BLaER1 treated with 17β-estradiol and CSF1 and Interleukin-3, amounts not matched to agents 10 nM and 100 nM (cell line): Measurements from ENCODE around the gene PRR29.
"Not testable (repeated sequence)": the region's sequence is repeated elsewhere in the genome, so short reads cannot be mapped to it uniquely, and the experiment has no call there.

Source experiments
- H3K27ac ChIP-seq, 11 experiments: shearing (Covaris generic); formaldehyde crosslinking; 2 replicates each; pipeline ENCODE4 v1.8.1; 2022
- H3K27me3 ChIP-seq, 11 experiments: shearing (Covaris generic); formaldehyde crosslinking; 2 replicates each; pipeline ENCODE4 v1.8.1; 2022
- H3K36me3 ChIP-seq, 11 experiments: shearing (Covaris generic); formaldehyde crosslinking; 2 replicates each; pipeline ENCODE4 v1.8.1; 2022
- H3K4me1 ChIP-seq, 10 experiments: shearing (Covaris generic); formaldehyde crosslinking; 2 replicates each; pipeline ENCODE4 v1.8.1; 2022
- H3K4me2 ChIP-seq, 11 experiments: shearing (Covaris generic); formaldehyde crosslinking; 2 replicates each; pipeline ENCODE4 v1.8.1; 2022
- H3K4me3 ChIP-seq, 10 experiments: shearing (Covaris generic); formaldehyde crosslinking; 2 replicates each; pipeline ENCODE4 v1.8.1; 2022
- H3K9ac ChIP-seq, 11 experiments: shearing (Covaris generic); formaldehyde crosslinking; 2 replicates each; pipeline ENCODE4 v1.8.1; 2022
- H3K9me3 ChIP-seq, 11 experiments: shearing (Covaris generic); formaldehyde crosslinking; replicated peaks in 1 of 11; 2 replicates each; pipeline ENCODE4 v1.8.1; 2022
- H4K20me1 ChIP-seq, 11 experiments: shearing (Covaris generic); formaldehyde crosslinking; 2 replicates each; pipeline ENCODE4 v1.8.1; 2022
- Cebpa-rat ChIP-seq, 11 experiments: shearing (Covaris generic); IDR thresholded peaks; 2 replicates each; pipeline ENCODE4 v1.8.1; 2022

Gene PRR29

DNA sequence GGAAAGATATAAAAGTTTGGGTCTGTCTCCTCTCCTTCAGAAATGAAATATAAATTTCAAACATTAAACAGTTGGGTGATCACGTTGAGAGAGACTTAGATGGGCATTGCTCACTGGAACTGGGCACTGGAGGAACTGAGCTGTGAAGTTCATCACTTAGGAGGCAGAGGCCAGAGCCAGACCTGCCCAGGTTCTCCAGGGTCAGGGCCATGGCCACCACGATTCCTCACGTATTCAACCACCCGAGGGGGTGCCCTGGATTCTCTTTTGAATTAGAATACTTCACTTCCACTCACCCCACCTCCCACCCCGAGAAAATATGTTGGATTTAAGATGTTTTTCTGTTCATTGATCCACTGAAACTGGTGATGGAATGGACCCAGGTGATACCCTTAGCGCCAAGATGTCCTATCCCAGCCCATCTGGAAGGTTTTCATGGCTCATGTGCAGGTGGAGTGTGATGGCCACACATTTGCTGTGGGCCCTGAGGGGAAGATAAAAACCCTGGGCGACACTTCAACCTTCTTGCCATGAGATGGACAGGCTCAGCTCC lies 6.1 kb downstream of the PRR29 start:
- Histone ChIP-seq H3K36me3 (peaks cover 0 to 57% (median 34%) of the 10 kb centered on the region in 11 experiments; a peak in 20 of 22 replicates), H3K4me3 (no peak overlapping the region), H3K27ac (peak overlapping the region in 8 of 11 experiments; percentile 56 to 86 (median 71); a peak in 13 of 22 replicates), H4K20me1 (peaks cover 0 to 48% (median 8%) of the 10 kb centered on the region in 11 experiments; a peak in 8 of 22 replicates), H3K9me3 (no peaks in the 10 kb centered on the region), H3K4me2 (peak overlapping the region; percentile 75 to 94 (median 88)), H3K4me1 (peaks cover 81 to 100% (median 99%) of the 10 kb centered on the region in 10 experiments), H3K9ac (peak overlapping the region in 4 of 11 experiments; percentile 68 to 73 (median 71); a peak in 5 of 22 replicates), H3K27me3 (no peaks in the 10 kb centered on the region)
- no peak for TF ChIP-seq Cebpa-rat (IDR thresholded peaks at IDR 0.05)

DNA sequence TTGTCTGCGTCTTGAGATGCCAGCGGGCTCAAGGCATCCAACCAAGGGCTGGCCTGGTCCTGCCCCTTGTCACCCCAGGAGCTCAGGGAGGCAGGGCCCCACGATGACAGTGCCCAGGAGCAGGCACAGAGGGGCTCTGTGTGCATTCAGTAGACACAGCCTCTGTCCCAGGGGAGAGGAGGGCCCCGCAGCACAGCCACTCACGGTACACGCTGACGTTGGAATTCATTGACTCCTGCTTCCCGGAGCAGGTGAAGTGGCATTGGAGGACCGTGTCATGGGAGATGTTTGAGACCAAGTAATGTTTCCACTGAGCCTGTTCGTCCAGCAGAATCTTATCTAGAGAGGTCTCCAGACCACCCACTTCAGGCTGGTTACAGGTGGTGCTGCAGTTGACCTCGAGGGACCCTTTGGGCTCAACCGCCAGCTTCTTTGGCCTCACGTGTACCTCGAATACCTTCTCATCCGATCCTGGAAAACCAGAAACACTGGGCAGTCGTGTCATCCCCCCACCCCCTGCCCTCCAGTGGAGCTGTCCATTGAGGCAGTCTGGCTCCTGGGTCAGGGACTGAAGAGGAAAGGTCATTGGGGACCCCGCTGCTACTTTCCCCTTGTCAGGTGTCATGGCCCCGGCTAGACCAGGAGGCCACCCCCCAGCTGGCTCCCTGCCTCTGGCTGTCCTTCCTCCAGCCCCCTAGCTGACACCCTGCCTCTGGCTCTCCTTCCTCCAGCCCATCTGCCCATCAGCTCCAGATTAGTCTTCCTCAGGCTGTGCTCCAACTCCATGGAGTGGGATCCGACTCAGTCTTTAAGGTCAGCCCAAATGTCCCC lies 7.0 kb downstream of the PRR29 start:
- no peak for TF ChIP-seq Cebpa-rat (IDR thresholded peaks at IDR 0.05)
- Histone ChIP-seq H3K36me3 (peaks cover 0 to 63% (median 34%) of the 10 kb centered on the region in 11 experiments; a peak in 20 of 22 replicates), H3K4me3 (peak overlapping the region in 9 of 10 experiments; percentile 9 to 47 (median 37); a peak in 13 of 20 replicates), H3K9ac (peak overlapping the region in 10 of 11 experiments; percentile 28 to 73 (median 54); a peak in 13 of 22 replicates), H4K20me1 (peaks cover 0 to 54% (median 8%) of the 10 kb centered on the region in 11 experiments; a peak in 8 of 22 replicates), H3K9me3 (no peaks in the 10 kb centered on the region), H3K27me3 (no peaks in the 10 kb centered on the region), H3K4me2 (peak overlapping the region; percentile 75 to 94 (median 88)), H3K4me1 (peaks cover 81 to 100% (median 99%) of the 10 kb centered on the region in 10 experiments), H3K27ac (peak overlapping the region in 9 of 11 experiments; percentile 32 to 86 (median 65); a peak in 17 of 22 replicates)

DNA sequence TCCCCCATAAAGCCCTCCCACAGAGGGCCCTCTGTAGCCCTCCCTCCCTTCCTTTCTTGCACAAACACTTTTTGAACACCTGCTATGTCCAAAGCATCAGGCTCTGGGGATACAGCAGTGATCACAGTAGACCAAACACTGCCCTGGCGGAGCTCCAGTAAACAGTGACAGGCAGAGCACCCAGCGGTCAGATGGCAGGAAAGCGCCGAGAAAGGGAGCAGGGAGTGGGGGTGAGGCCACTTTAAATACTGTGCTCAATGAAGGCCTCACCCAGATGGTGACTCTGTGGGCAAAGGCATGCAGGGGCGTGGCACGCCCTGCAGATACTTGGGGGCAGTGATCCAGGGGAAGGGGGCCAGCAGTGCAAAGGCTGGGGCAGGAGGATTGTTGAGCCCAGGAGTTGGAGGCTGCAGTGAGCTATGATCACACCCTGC lies 7.6 kb downstream of the PRR29 start:
- Histone ChIP-seq H3K27me3 (no peaks in the 10 kb centered on the region), H3K36me3 (peaks cover 0 to 66% (median 34%) of the 10 kb centered on the region in 11 experiments; a peak in 20 of 22 replicates), H3K4me3 (peak overlapping the region; percentile 9 to 47 (median 34); a peak in 16 of 20 replicates), H4K20me1 (peaks cover 0 to 57% (median 8%) of the 10 kb centered on the region in 11 experiments; a peak in 8 of 22 replicates), H3K9me3 (no peaks in the 10 kb centered on the region), H3K4me2 (peak overlapping the region; percentile 75 to 94 (median 88)), H3K4me1 (peaks cover 81 to 100% (median 97%) of the 10 kb centered on the region in 10 experiments), H3K9ac (peak overlapping the region in 10 of 11 experiments; percentile 29 to 73 (median 54); a peak in 13 of 22 replicates), H3K27ac (peak overlapping the region in 9 of 11 experiments; percentile 41 to 86 (median 65); a peak in 17 of 22 replicates)
- TF ChIP-seq Cebpa-rat (IDR thresholded peaks at IDR 0.05) = peak in 1 of 11 experiments; percentile 15; a peak in 1 of 22 replicates

GRCh38 chr17:64006361-64007088 lies 8.4 kb downstream of the PRR29 start:
- Histone ChIP-seq H3K4me2 (peak overlapping the region; percentile 75 to 94 (median 88)), H3K4me1 (peaks cover 77 to 100% (median 97%) of the 10 kb centered on the region in 10 experiments), H3K9ac (peak overlapping the region in 10 of 11 experiments; percentile 28 to 73 (median 54); a peak in 17 of 22 replicates), H3K36me3 (peaks cover 0 to 67% (median 34%) of the 10 kb centered on the region in 11 experiments; a peak in 20 of 22 replicates), H3K27ac (peak overlapping the region in 9 of 11 experiments; percentile 41 to 86 (median 65); a peak in 18 of 22 replicates), H4K20me1 (peaks cover 0 to 57% (median 8%) of the 10 kb centered on the region in 11 experiments; a peak in 8 of 22 replicates), H3K9me3 (no peaks in the 10 kb centered on the region), H3K27me3 (no peaks in the 10 kb centered on the region), H3K4me3 (peak overlapping the region; percentile 19 to 47 (median 37); a peak in 17 of 20 replicates)
- TF ChIP-seq Cebpa-rat (IDR thresholded peaks at IDR 0.05) = no peak

DNA sequence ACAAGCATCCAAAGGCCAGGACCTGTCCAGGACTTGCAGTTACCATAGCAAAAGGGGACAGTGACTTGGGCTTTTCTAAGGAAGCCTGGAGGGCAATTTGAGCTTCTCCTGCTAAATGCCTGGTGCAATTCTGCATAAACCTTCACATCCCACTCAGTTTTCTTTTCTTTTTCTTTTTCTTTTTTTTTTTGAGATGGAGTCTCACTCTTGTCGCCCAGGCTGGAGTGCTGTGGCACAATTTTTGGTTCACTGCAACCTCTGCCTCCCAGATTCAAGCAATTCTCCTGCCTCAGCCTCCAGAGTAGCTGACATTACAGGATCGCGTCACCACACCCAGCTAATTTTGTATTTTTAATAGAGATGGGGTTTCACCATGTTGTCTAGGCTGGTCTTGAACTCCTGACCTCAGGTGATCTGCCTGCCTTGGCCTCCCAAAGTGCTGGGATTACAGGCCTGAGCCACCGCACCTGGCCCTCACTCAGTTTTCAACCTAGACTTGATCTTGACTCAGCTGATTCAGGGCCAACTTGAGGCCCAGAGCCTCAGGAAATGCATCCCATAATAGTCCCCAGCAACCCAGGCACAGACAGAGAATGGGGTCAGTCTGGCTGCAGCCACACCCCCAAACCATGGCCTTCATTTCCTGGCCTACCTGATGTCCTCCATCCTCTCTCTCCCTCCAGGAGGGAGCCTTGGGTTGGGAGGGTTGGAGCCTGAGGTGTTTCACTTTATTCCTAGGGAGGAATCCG lies 9.1 kb downstream of the PRR29 start:
- peak overlapping the region; percentile 75 to 94 (median 88) for H3K4me2 ChIP-seq
- H3K9ac ChIP-seq = peak overlapping the region in 7 of 11 experiments; percentile 9 to 73 (median 68); a peak in 9 of 22 replicates
- H4K20me1 ChIP-seq = peaks cover 0 to 57% (median 8%) of the 10 kb centered on the region in 11 experiments; a peak in 8 of 22 replicates
- H3K9me3 ChIP-seq, H3K27me3 ChIP-seq: not testable (repeated sequence)
- H3K27ac ChIP-seq = peak overlapping the region in 9 of 11 experiments; percentile 50 to 86 (median 65); a peak in 17 of 22 replicates
- peaks cover 0 to 67% (median 40%) of the 10 kb centered on the region in 11 experiments; a peak in 20 of 22 replicates for H3K36me3 ChIP-seq
- H3K4me1 ChIP-seq = peaks cover 70 to 95% (median 90%) of the 10 kb centered on the region in 10 experiments
- peak overlapping the region in 4 of 10 experiments; percentile 26 to 47 (median 42); a peak in 8 of 20 replicates for H3K4me3 ChIP-seq

GRCh38 chr17:64007838-64008282 lies 9.7 kb downstream of the PRR29 start:
- peaks cover 67 to 91% (median 86%) of the 10 kb centered on the region in 10 experiments for H3K4me1 ChIP-seq
- peaks cover 0 to 66% (median 39%) of the 10 kb centered on the region in 11 experiments; a peak in 20 of 22 replicates for H3K36me3 ChIP-seq
- peak overlapping the region; percentile 75 to 94 (median 88) for H3K4me2 ChIP-seq
- no peaks in the 10 kb centered on the region for H3K27me3 ChIP-seq
- TF ChIP-seq Cebpa-rat (IDR thresholded peaks at IDR 0.05) = no peak
- H3K4me3 ChIP-seq = no peak overlapping the region
- peaks cover 0 to 57% (median 8%) of the 10 kb centered on the region in 11 experiments; a peak in 8 of 22 replicates for H4K20me1 ChIP-seq
- peak overlapping the region in 9 of 11 experiments; percentile 9 to 73 (median 35); a peak in 10 of 22 replicates for H3K9ac ChIP-seq
- peaks cover 0 to 1% (median under 1%) of the 10 kb centered on the region in 11 experiments; a peak in 3 of 22 replicates for H3K9me3 ChIP-seq
- peak overlapping the region in 10 of 11 experiments; percentile 23 to 86 (median 63); a peak in 18 of 22 replicates for H3K27ac ChIP-seq

DNA sequence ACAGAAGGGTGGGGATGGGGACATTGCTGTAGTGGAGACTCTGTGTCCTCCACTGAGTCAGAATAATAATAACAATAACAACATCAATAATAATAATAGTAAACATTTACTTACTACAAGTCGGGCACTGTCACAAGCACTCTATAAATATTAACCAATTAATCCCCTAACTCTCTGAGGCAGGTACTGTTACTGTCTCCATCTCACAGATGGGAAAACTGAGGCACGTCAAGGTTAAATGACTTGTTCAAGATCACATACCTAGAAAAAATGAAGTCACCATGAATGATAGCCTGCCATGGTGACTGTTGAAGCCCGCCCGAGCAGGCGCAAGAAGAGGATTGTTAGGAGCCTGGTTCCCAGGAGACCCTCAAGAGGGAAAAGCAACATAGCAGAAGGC lies 10.2 kb downstream of the PRR29 start:
- Histone ChIP-seq H3K27ac (peak overlapping the region; percentile 23 to 86 (median 61); a peak in 20 of 22 replicates), H3K4me1 (peaks cover 72 to 92% (median 86%) of the 10 kb centered on the region in 10 experiments), H3K27me3 (no peaks in the 10 kb centered on the region), H4K20me1 (peaks cover 0 to 57% (median 8%) of the 10 kb centered on the region in 11 experiments; a peak in 8 of 22 replicates), H3K9ac (peak overlapping the region in 10 of 11 experiments; percentile 9 to 73 (median 28); a peak in 13 of 22 replicates), H3K9me3 (peaks cover 0 to 6% (median 4%) of the 10 kb centered on the region in 11 experiments; a peak in 4 of 22 replicates), H3K4me2 (peak overlapping the region; percentile 75 to 94 (median 88)), H3K36me3 (peaks cover 0 to 66% (median 40%) of the 10 kb centered on the region in 11 experiments; a peak in 20 of 22 replicates), H3K4me3 (no peak overlapping the region)
- TF ChIP-seq Cebpa-rat (IDR thresholded peaks at IDR 0.05) = no peak
